ENCODE data around the gene NUP188. TPM values are rescaled to one million over a fixed set of nuclear protein-coding genes. Genes with fewer than 3 reads are reported as not detected.

The NUP188 gene
- total and polyA plus RNA-seq, 2 donors (not counting 1 experiment from before 2014, with no cell fraction given) = 28.8 to 31.4 TPM

DNA sequence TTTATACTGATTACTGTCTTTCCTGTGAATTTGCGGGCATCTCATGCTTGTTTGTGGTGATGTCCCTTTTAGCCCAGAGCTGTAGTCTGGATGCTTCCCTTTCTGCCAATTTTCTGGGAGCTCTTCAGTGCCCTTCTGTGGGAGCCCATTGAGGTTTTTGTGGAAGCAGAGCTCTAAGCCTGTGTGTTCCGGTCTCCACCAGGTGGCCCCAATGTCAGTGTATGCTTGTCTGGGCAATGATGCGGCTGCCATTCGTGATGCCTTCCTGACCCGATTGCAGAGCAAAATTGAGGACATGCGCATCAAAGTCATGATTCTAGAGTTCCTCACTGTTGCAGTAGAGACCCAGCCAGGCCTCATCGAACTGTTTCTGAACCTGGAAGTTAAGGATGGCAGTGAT is 45.5 kb downstream of the NUP188 start:
- peak in 1 of 2 donors; percentile 11 for DNase-seq (ENCODE audit: low read depth in 2 of 2)
- Histone ChIP-seq H3K4me1 (ENCODE audit: control insufficient read depth, extremely low read depth, insufficient read depth, low read length) (peaks cover under 1% of the 10 kb centered on the region), H2AFZ (ENCODE audit: low read length) (no peak overlapping the region), H3K4me3 (replicated peaks in 1 of 4; ENCODE audit: control extremely low read depth in 1 of 4, insufficient read depth in 1 of 4, low read depth in 3 of 4, low read length in 4 of 4) (no peak overlapping the region), H3K27me3 (ENCODE audit: control insufficient read depth, insufficient read depth, low read length) (no peaks in the 10 kb centered on the region), H4K20me1 (ENCODE audit: control insufficient read depth, extremely low read depth, insufficient read depth, low read length) (no peaks in the 10 kb centered on the region), H3K4me2 (ENCODE audit: extremely low read depth, insufficient read depth, low read length) (no peak overlapping the region), H3K9me3 (ENCODE audit: control insufficient read depth, insufficient read depth, low read depth, low read length) (no peaks in the 10 kb centered on the region), H3K36me3 (ENCODE audit: control insufficient read depth, insufficient read depth, low read length) (peaks cover 27% of the 10 kb centered on the region), H3K9ac (ENCODE audit: insufficient read depth, low read length) (no peak overlapping the region), H3K27ac (ENCODE audit: insufficient read depth, low read length) (no peak overlapping the region), H3K79me2 (ENCODE audit: control insufficient read depth, insufficient read depth, low read length) (no peaks in the 10 kb centered on the region)
- TF ChIP-seq, protein P1, sequence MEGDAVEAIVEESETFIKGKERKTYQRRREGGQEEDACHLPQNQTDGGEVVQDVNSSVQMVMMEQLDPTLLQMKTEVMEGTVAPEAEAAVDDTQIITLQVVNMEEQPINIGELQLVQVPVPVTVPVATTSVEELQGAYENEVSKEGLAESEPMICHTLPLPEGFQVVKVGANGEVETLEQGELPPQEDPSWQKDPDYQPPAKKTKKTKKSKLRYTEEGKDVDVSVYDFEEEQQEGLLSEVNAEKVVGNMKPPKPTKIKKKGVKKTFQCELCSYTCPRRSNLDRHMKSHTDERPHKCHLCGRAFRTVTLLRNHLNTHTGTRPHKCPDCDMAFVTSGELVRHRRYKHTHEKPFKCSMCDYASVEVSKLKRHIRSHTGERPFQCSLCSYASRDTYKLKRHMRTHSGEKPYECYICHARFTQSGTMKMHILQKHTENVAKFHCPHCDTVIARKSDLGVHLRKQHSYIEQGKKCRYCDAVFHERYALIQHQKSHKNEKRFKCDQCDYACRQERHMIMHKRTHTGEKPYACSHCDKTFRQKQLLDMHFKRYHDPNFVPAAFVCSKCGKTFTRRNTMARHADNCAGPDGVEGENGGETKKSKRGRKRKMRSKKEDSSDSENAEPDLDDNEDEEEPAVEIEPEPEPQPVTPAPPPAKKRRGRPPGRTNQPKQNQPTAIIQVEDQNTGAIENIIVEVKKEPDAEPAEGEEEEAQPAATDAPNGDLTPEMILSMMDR (conservative IDR thresholded peaks at IDR 0.05 in 1 of 2, IDR thresholded peaks at IDR 0.05 in 1 of 2; ENCODE audit: low read depth in 1 of 2, low read length in 2 of 2) = peak in 1 of 2 donors; percentile 36
- no peak for TF ChIP-seq EZH2 (IDR thresholded peaks at IDR 0.05; ENCODE audit: low read length, missing control alignments)

DNA sequence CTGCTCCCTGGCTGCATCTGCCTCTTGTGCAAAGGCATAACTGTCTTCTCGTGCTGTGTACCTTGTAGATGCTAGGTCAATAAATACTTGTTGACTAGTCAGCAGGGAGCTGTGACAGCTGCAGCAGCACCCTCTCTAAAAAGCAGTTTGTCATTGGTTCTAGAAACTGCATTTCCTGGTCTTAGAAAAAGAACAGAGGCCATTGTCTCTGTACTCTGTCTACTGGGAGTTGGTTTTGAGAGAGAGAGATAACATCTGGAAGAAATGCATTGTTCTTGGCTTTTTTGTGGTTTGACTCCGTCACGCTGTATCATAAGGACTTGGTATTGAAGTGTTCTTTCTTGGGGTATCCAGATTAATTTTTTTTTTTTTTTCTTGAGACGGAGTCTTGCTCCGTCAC is 48.3 kb downstream of the NUP188 start:
- Histone ChIP-seq H3K27me3 (ENCODE audit: control insufficient read depth, insufficient read depth, low read length) (no peaks in the 10 kb centered on the region), H3K9me3 (ENCODE audit: control insufficient read depth, insufficient read depth, low read depth, low read length) (no peaks in the 10 kb centered on the region), H3K4me2 (ENCODE audit: extremely low read depth, insufficient read depth, low read length) (no peak overlapping the region), H2AFZ (ENCODE audit: low read length) (no peak overlapping the region), H4K20me1 (ENCODE audit: control insufficient read depth, extremely low read depth, insufficient read depth, low read length) (no peaks in the 10 kb centered on the region), H3K4me3 (replicated peaks in 1 of 4; ENCODE audit: control extremely low read depth in 1 of 4, insufficient read depth in 1 of 4, low read depth in 3 of 4, low read length in 4 of 4) (no peak overlapping the region), H3K4me1 (ENCODE audit: control insufficient read depth, extremely low read depth, insufficient read depth, low read length) (no peaks in the 10 kb centered on the region), H3K27ac (ENCODE audit: insufficient read depth, low read length) (no peak overlapping the region), H3K79me2 (ENCODE audit: control insufficient read depth, insufficient read depth, low read length) (no peaks in the 10 kb centered on the region), H3K36me3 (ENCODE audit: control insufficient read depth, insufficient read depth, low read length) (peaks cover 35% of the 10 kb centered on the region), H3K9ac (ENCODE audit: insufficient read depth, low read length) (no peak overlapping the region)
- TF ChIP-seq, protein P1 (conservative IDR thresholded peaks at IDR 0.05 in 1 of 2, IDR thresholded peaks at IDR 0.05 in 1 of 2; ENCODE audit: low read depth in 1 of 2, low read length in 2 of 2) = no peak
- TF ChIP-seq EZH2 (IDR thresholded peaks at IDR 0.05; ENCODE audit: low read length, missing control alignments) = no peak
- peak in 1 of 2 donors; percentile 67 for DNase-seq (ENCODE audit: low read depth in 2 of 2)

DNA sequence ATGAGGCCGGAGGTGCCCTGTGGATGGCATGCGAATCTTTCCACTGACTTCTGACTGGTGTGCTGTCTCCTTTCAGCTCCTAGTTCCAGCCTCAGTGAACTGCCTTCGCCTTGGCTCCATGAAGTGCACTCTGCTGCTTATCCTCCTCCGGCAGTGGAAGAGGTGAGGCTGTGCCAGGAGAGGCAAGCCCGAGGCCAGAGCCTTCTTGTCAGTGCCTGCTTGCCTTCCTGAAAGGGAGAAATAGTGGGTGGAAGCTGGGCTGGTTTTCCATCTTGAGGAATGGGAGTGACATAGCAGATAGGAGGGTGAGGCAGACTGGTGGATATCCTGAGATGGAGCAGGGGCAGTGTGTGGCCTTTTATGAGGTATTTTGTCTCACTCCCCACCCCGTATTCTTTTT is 51.0 kb downstream of the NUP188 start:
- no peaks in the 10 kb centered on the region for H3K79me2 ChIP-seq (ENCODE audit: control insufficient read depth, insufficient read depth, low read length)
- H2AFZ ChIP-seq (ENCODE audit: low read length) = no peak overlapping the region
- peaks cover 44% of the 10 kb centered on the region for H3K36me3 ChIP-seq (ENCODE audit: control insufficient read depth, insufficient read depth, low read length)
- H3K4me2 ChIP-seq (ENCODE audit: extremely low read depth, insufficient read depth, low read length) = no peak overlapping the region
- no peaks in the 10 kb centered on the region for H3K4me1 ChIP-seq (ENCODE audit: control insufficient read depth, extremely low read depth, insufficient read depth, low read length)
- no peaks in the 10 kb centered on the region for H3K27me3 ChIP-seq (ENCODE audit: control insufficient read depth, insufficient read depth, low read length)
- no peak overlapping the region for H3K9ac ChIP-seq (ENCODE audit: insufficient read depth, low read length)
- no peaks in the 10 kb centered on the region for H3K9me3 ChIP-seq (ENCODE audit: control insufficient read depth, insufficient read depth, low read depth, low read length)
- no peak overlapping the region for H3K4me3 ChIP-seq (replicated peaks in 1 of 4; ENCODE audit: control extremely low read depth in 1 of 4, insufficient read depth in 1 of 4, low read depth in 3 of 4, low read length in 4 of 4)
- no peak for DNase-seq (ENCODE audit: low read depth in 2 of 2)
- no peak for TF ChIP-seq EZH2 (IDR thresholded peaks at IDR 0.05; ENCODE audit: low read length, missing control alignments)
- TF ChIP-seq, protein P1 (conservative IDR thresholded peaks at IDR 0.05 in 1 of 2, IDR thresholded peaks at IDR 0.05 in 1 of 2; ENCODE audit: low read depth in 1 of 2, low read length in 2 of 2) = no peak
- H3K27ac ChIP-seq (ENCODE audit: insufficient read depth, low read length) = no peak overlapping the region
- no peaks in the 10 kb centered on the region for H4K20me1 ChIP-seq (ENCODE audit: control insufficient read depth, extremely low read depth, insufficient read depth, low read length)
